ENCODE results near the gene MCUB. TPM values are rescaled to one million over a fixed set of nuclear protein-coding genes. Genes with fewer than 3 reads are reported as not detected.

The MCUB gene
- total RNA-seq, 1 experiment from 2014 or later, result 14.8 TPM

- H3K56ac ChIP-seq (ENCODE audit: insufficient read length, low read depth, low read length), result no peak overlapping the region
- H3T11ph ChIP-seq (ENCODE audit: low read length), result no peak overlapping the region
- no peak overlapping the region for H2BK15ac ChIP-seq (ENCODE audit: low read depth, low read length)
- peaks cover 2 to 8% (median 2%) of the 10 kb centered on the region in 3 experiments; a peak in 5 of 7 replicates for H3K36me3 Mint-ChIP-seq (ENCODE audit: insufficient read depth in 1 of 3, low read depth in 3 of 3)
- no peak overlapping the region for H3K27ac ChIP-seq (ENCODE audit: insufficient read length, low read depth, low read length)
- no peaks in the 10 kb centered on the region for H3K27me3 ChIP-seq (ENCODE audit: insufficient read depth, low read length)
- no peak overlapping the region for H2BK12ac ChIP-seq (ENCODE audit: insufficient read length, low read depth, low read length)
- H4K8ac ChIP-seq (replicated peaks; ENCODE audit: insufficient read length, low read depth, low read length), result no peak overlapping the region
- peaks cover 0 to 3% of the 10 kb centered on the region in 2 experiments; a peak in 1 of 5 replicates for H3K9me3 Mint-ChIP-seq
- no peak overlapping the region for H4K5ac ChIP-seq (ENCODE audit: insufficient read length, low read depth, low read length)
- no peak overlapping the region for H3K27ac Mint-ChIP-seq
- H3K79me1 ChIP-seq (ENCODE audit: insufficient read depth, low read depth, low read length, poor library complexity, severe bottlenecking), result no peaks in the 10 kb centered on the region
- no peak overlapping the region for H3K14ac ChIP-seq (ENCODE audit: insufficient read depth, low read length)
- no peak for TF ChIP-seq CTCF (conservative IDR thresholded peaks at IDR 0.05)
- no CpG with 5 or more reads among the region's 6 CpGs for WGBS (ENCODE audit: extremely low coverage, insufficient read length, low lambda C conversion rate)
- no peak overlapping the region for H2AFZ ChIP-seq (ENCODE audit: low read length)
- H3K4me2 ChIP-seq (ENCODE audit: insufficient read depth, insufficient read length, low read length), result no peak overlapping the region
- no peaks in the 10 kb centered on the region for H4K20me1 ChIP-seq (ENCODE audit: control insufficient read depth, insufficient read depth, insufficient read length)
- no peak overlapping the region for H2BK120ac ChIP-seq (ENCODE audit: low read depth, low read length, poor library complexity, severe bottlenecking)
- H2BK5ac ChIP-seq (ENCODE audit: insufficient read length, low read length), result no peak overlapping the region
- H3K9me3 ChIP-seq (ENCODE audit: control insufficient read depth, low read depth, low read length), result no peaks in the 10 kb centered on the region
- no peak overlapping the region for H3K4ac ChIP-seq (ENCODE audit: low read depth, low read length)
- H3K18ac ChIP-seq (ENCODE audit: insufficient read length, low read depth, low read length), result no peak overlapping the region
- H3K79me2 ChIP-seq (ENCODE audit: insufficient read depth, low read length), result no peaks in the 10 kb centered on the region
- H2BK20ac ChIP-seq (ENCODE audit: low read depth, low read length, poor library complexity, severe bottlenecking), result no peak overlapping the region
- no peak overlapping the region for H4K91ac ChIP-seq (ENCODE audit: insufficient read length, low read depth, low read length)
- no peak overlapping the region for H3K9ac ChIP-seq (ENCODE audit: extremely low read depth, insufficient read length, low read length)
- no peak overlapping the region for H2AK5ac ChIP-seq (ENCODE audit: insufficient read length, low read length)
- H3K4me3 Mint-ChIP-seq, result no peak overlapping the region
- no peaks in the 10 kb centered on the region for H3K4me1 ChIP-seq (ENCODE audit: insufficient read depth, low read length)
- H3K4me1 Mint-ChIP-seq, result peaks cover 6 to 8% of the 10 kb centered on the region in 2 experiments
- DNase-seq, result no peak
- H3K23me2 ChIP-seq (ENCODE audit: insufficient read length, low read depth, low read length, poor library complexity, severe bottlenecking), result no peaks in the 10 kb centered on the region
- H3K27me3 Mint-ChIP-seq (ENCODE audit: low read depth), result no peaks in the 10 kb centered on the region
- H3K23ac ChIP-seq (ENCODE audit: insufficient read length, low read depth, low read length), result no peak overlapping the region
These were observed 7.8 kb upstream of the MCUB start for GRCh38 chr4:109552237-109552636.

Data from H9 (cell line).